ENCODE measurements around the gene PDE4B. TPM values are rescaled to one million over a fixed set of nuclear protein-coding genes. Genes with fewer than 3 reads are reported as not detected.

PDE4B gene
- total RNA-seq, 1 donor from 2014 or later = 0.29 TPM

- no peak overlapping the region for H3K27ac Mint-ChIP-seq
- H3K9me3 Mint-ChIP-seq (ENCODE audit: low read depth) = peaks cover 3% of the 10 kb centered on the region
- DNase-seq (ENCODE audit: low spot score, unreplicated experiment) = no peak
- no peaks in the 10 kb centered on the region for H3K27me3 Mint-ChIP-seq
- TF ChIP-seq CTCF (IDR thresholded peaks at IDR 0.05; ENCODE audit: unreplicated experiment) = no peak
- H3K4me1 Mint-ChIP-seq (ENCODE audit: low read depth) = peaks cover 3% of the 10 kb centered on the region
- no peaks in the 10 kb centered on the region for H3K36me3 Mint-ChIP-seq (ENCODE audit: insufficient read depth)
- H3K4me3 Mint-ChIP-seq (ENCODE audit: low read depth) = no peak overlapping the region
Measured at GRCh38 chr1:66166753-66167152, 374.1 kb downstream of the PDE4B start.

- Mint-ChIP-seq H3K4me3 (ENCODE audit: low read depth) (no peak overlapping the region), H3K27me3 (no peaks in the 10 kb centered on the region), H3K27ac (no peak overlapping the region), H3K36me3 (ENCODE audit: insufficient read depth) (no peaks in the 10 kb centered on the region), H3K4me1 (ENCODE audit: low read depth) (peaks cover 3% of the 10 kb centered on the region), H3K9me3 (ENCODE audit: low read depth) (peaks cover 3% of the 10 kb centered on the region)
- no peak for TF ChIP-seq CTCF (IDR thresholded peaks at IDR 0.05; ENCODE audit: unreplicated experiment)
- no peak for DNase-seq (ENCODE audit: low spot score, unreplicated experiment)
Measured at GRCh38 chr1:66167267-66167666, 374.6 kb downstream of the PDE4B start.

- Mint-ChIP-seq H3K9me3 (ENCODE audit: low read depth) (peaks cover 3% of the 10 kb centered on the region), H3K4me3 (ENCODE audit: low read depth) (no peak overlapping the region), H3K27me3 (no peaks in the 10 kb centered on the region), H3K4me1 (ENCODE audit: low read depth) (peaks cover 3% of the 10 kb centered on the region), H3K27ac (no peak overlapping the region), H3K36me3 (ENCODE audit: insufficient read depth) (no peaks in the 10 kb centered on the region)
- TF ChIP-seq CTCF (IDR thresholded peaks at IDR 0.05; ENCODE audit: unreplicated experiment) = no peak
- DNase-seq (ENCODE audit: low spot score, unreplicated experiment) = no peak
Measured at GRCh38 chr1:66168467-66168887, 375.8 kb downstream of the PDE4B start.

- peaks cover 3% of the 10 kb centered on the region for H3K9me3 Mint-ChIP-seq (ENCODE audit: low read depth)
- H3K4me1 Mint-ChIP-seq (ENCODE audit: low read depth) = peaks cover 3% of the 10 kb centered on the region
- H3K4me3 Mint-ChIP-seq (ENCODE audit: low read depth) = no peak overlapping the region
- H3K27ac Mint-ChIP-seq = no peak overlapping the region
- DNase-seq (ENCODE audit: low spot score, unreplicated experiment) = no peak
- TF ChIP-seq CTCF (IDR thresholded peaks at IDR 0.05; ENCODE audit: unreplicated experiment) = no peak
- no peaks in the 10 kb centered on the region for H3K27me3 Mint-ChIP-seq
- no peaks in the 10 kb centered on the region for H3K36me3 Mint-ChIP-seq (ENCODE audit: insufficient read depth)
Measured at GRCh38 chr1:66168948-66169671, 376.4 kb downstream of the PDE4B start.

GRCh38 chr1:66172272-66172671 is 379.6 kb downstream of the PDE4B start:
- Mint-ChIP-seq H3K4me1 (ENCODE audit: low read depth) (peaks cover 14% of the 10 kb centered on the region), H3K27me3 (no peaks in the 10 kb centered on the region), H3K27ac (no peak overlapping the region), H3K36me3 (ENCODE audit: insufficient read depth) (no peaks in the 10 kb centered on the region), H3K9me3 (ENCODE audit: low read depth) (no peaks in the 10 kb centered on the region), H3K4me3 (ENCODE audit: low read depth) (no peak overlapping the region)
- no peak for DNase-seq (ENCODE audit: low spot score, unreplicated experiment)
- no peak for TF ChIP-seq CTCF (IDR thresholded peaks at IDR 0.05; ENCODE audit: unreplicated experiment)

All from progenitor cell of endocrine pancreas (in vitro differentiated cells).